Left ventricle myocardium superior (tissue), 1 donor: ENCODE data around the gene HDGFL3. TPM values are rescaled to one million over a fixed set of nuclear protein-coding genes. Genes with fewer than 3 reads are reported as not detected.

Source experiments
- ATAC-seq: fragments of 200-7000 bp; cut with Tn5 transposase; one replicate; pipeline ENCODE4 v1.9.1; 2020; ENCODE audit warnings: mild to moderate bottlenecking, moderate library complexity
- DNase-seq: peaks from one replicate; pipeline ENCODE4 v3.0.0-alpha.2; 2020
- intact Hi-C: fragments of 100-400 bp; cut with micrococcal nuclease; formaldehyde crosslinking; loops from one replicate; pipeline ENCODE4 v1.11.0; 2022
- total RNA-seq: library from RNA; stranded (reverse); fragmentation: NEBNext Ultra II Directional; extraction: Animal tissue kit (Norgen Biotek cat#: 25700); gene quantifications from one replicate; pipeline ENCODE4 v1.2.1, GENCODE V29; 2021
- donor health status: DM: no; HTN: yes; CAD: no; lungs with severe emphysema.

Gene HDGFL3
- total RNA-seq, 1 donor from 2014 or later: 36.7 TPM

DNA sequence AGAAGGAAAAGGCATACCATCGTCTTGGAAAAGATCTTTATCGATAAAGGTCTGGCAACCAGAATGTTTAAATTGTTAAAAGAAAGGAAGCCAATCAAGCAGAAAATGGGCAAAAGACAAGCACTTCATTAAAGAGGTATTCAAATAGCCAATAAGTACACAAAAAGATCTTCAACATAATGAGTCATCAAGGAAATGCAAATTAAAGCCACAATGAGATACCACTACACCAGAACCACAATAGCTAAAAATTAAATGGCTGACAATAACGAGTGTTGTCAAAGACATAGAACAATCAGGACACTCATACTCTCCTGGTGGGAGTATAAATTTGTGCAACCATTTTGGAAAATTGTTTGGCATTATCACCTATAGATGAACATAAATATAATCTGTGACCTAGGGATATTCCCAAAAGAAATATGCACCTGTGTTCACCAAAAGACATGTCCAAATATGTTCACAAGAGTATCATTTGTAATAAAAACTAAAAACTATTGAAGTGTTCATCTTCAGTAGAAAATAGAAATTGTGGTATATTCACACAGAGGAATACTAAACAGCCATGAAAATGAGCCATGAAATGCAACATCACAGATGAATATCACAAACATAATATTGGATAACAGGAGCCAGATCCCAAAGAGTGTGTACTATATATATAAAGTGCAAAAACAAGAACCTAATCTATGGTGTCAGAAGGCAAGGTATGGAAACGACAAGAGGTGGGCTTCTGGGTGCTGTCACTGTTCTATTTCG, 126.2 kb downstream of the HDGFL3 start:
- ATAC-seq: no peak
- intact Hi-C loops: no loop called here

DNA sequence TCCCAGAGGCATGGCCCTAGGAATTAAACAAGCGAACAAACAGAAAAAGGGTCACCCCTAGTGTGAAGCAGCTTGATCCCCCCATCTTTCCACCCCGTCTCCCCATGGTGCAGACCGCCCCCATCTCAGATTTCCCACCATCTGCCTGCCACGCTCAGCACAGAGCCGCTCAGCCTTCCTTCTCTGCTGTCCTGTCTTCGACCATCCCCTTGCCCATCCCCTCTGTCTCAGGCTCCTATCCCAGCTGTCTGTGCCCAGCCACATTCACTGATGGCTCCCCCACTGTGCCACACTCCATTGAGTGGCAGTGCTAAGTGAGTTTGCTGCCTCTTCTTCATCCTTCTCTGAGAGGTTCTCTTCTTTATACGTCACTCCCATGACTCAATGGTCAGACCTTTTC, 128.9 kb downstream of the HDGFL3 start:
- DNase-seq (no peak), ATAC-seq (no peak)
- intact Hi-C loops: no loop called here

More for the DNA sequence above, 126.2 kb downstream of the HDGFL3 start:
- DNase-seq: no peak

Other genes starting within 250 kb of the HDGFL3 start
- gene RAMAC, start 221.6 kb downstream of the HDGFL3 start, total RNA-seq: 15.0 TPM
- gene C15orf40, start 196.2 kb downstream of the HDGFL3 start, total RNA-seq: 8.8 TPM
- 155 TPM for gene BTBD1, start 140.6 kb downstream of the HDGFL3 start, total RNA-seq
- gene TM6SF1, start 100.2 kb downstream of the HDGFL3 start, total RNA-seq: 6.5 TPM
- gene BNC1, start 76.8 kb upstream of the HDGFL3 start, total RNA-seq: 1.2 TPM
- gene SH3GL3, start 239.5 kb upstream of the HDGFL3 start, total RNA-seq: not detected